B cell (primary cell): ENCODE results near the gene MICOS13. TPM values are rescaled to one million over a fixed set of nuclear protein-coding genes. Genes with fewer than 3 reads are reported as not detected.

Experiments used
- ATAC-seq: fragments of 200-7000 bp; cut with Tn5 transposase; one replicate; pipeline ENCODE4 v1.10.0; 2021; ENCODE audit warnings: low read depth, mild to moderate bottlenecking, moderate number of reproducible peaks, moderate library complexity
- CTCF ChIA-PET: fragments of 350-600 bp; sonication (Branson Sonifier 250); formaldehyde crosslinking; loops from one replicate; lab custom pipeline; 2021; ENCODE audit warnings: antibody characterized with exemption, inconsistent platforms; lab: Charles Lee
- POLR2A ChIA-PET: fragments of 350-600 bp; sonication (Branson Sonifier 250); formaldehyde crosslinking; loops from one replicate; lab custom pipeline; 2021; ENCODE audit warnings: antibody characterized with exemption; lab: Charles Lee
- DNase-seq: peaks from one replicate; pipeline ENCODE4 v3.0.0; 2013
- H2AFZ ChIP-seq: 2 replicates; pipeline ENCODE4 v1.6.1; 2012; ENCODE audit warnings: mild to moderate bottlenecking, low read depth, low read length; ENCODE audit not compliant: insufficient read depth, poor library complexity, severe bottlenecking
- H3K27ac ChIP-seq, 2 donors: 1 replicate in 1 of 2; 2 replicates in 1 of 2; pipeline ENCODE4 v1.5.1; 2012 to 2013; ENCODE audit warnings: low read length in 2 of 2, mild to moderate bottlenecking in 2 of 2, moderate library complexity in 1 of 2
- H3K27me3 ChIP-seq, 4 experiments: fragments of 200-600 bp in 1 of 4; sonication (generic) in 1 of 4; replicated peaks in 1 of 4; 1 replicate in 2 of 4; 2 replicates in 2 of 4; pipeline versions ENCODE4 v1.6.1 to v1.7.0; 2013 to 2016; ENCODE audit warnings: low read length in 3 of 4, mild to moderate bottlenecking in 2 of 4, mixed read lengths in 1 of 4, moderate library complexity in 1 of 4; ENCODE audit not compliant: insufficient read depth in 4 of 4, control insufficient read depth in 3 of 4; ENCODE audit errors: control extremely low read depth in 1 of 4
- H3K36me3 ChIP-seq, 2 experiments: replicated peaks in 1 of 2; 1 replicate in 1 of 2; 2 replicates in 1 of 2; pipeline versions ENCODE4 v1.6.1 to v1.7.1; 2013; ENCODE audit warnings: low read length in 1 of 2; ENCODE audit not compliant: insufficient read depth in 2 of 2, control insufficient read depth in 1 of 2; ENCODE audit errors: control extremely low read depth in 1 of 2, extremely low read depth in 1 of 2
- H3K4me1 ChIP-seq, 2 donors: fragments of 200-600 bp in 1 of 2; sonication (generic) in 1 of 2; 1 replicate in 1 of 2; 2 replicates in 1 of 2; pipeline versions ENCODE4 v1.5.1 to v1.6.1; 2013 to 2017; ENCODE audit warnings: low read length in 2 of 2; ENCODE audit not compliant: control insufficient read depth in 2 of 2, insufficient read depth in 2 of 2
- H3K4me2 ChIP-seq: replicated peaks from 2 replicates; pipeline ENCODE3; 2012; ENCODE audit warnings: mild to moderate bottlenecking, low read depth, low read length; ENCODE audit not compliant: poor library complexity, severe bottlenecking
- H3K4me3 ChIP-seq, 5 experiments: fragments of 200-600 bp in 1 of 5; sonication (generic) in 1 of 5; 1 replicate in 3 of 5; 2 replicates in 2 of 5; pipeline versions ENCODE4 v1.5.1 to v1.7.0; 2011 to 2016; ENCODE audit warnings: low read length in 4 of 5, mild to moderate bottlenecking in 4 of 5, low read depth in 2 of 5, control low read depth in 1 of 5, moderate library complexity in 1 of 5; ENCODE audit not compliant: insufficient read depth in 1 of 5; ENCODE audit errors: control extremely low read depth in 1 of 5, extremely low read depth in 1 of 5
- H3K79me2 ChIP-seq: fragments of 200-600 bp; sonication (generic); one replicate; pipeline ENCODE4 v1.6.0; 2016; ENCODE audit warnings: low read length; ENCODE audit not compliant: control insufficient read depth, insufficient read depth
- H3K9ac ChIP-seq: fragments of 200-600 bp; sonication (generic); 2 replicates; pipeline ENCODE4 v1.6.1; 2017; ENCODE audit warnings: mild to moderate bottlenecking, low read length, moderate library complexity
- H3K9me3 ChIP-seq, 3 donors: one replicate each; pipeline versions ENCODE4 v1.6.1 to v1.7.1; 2013; ENCODE audit warnings: low read length in 2 of 3; ENCODE audit not compliant: control insufficient read depth in 2 of 3, insufficient read depth in 1 of 3; ENCODE audit errors: control extremely low read depth in 1 of 3
- H4K20me1 ChIP-seq: 2 replicates; pipeline ENCODE4 v1.6.0; 2012; ENCODE audit warnings: mild to moderate bottlenecking, low read length; ENCODE audit not compliant: insufficient read depth, control insufficient read depth, poor library complexity, severe bottlenecking
- H3K27ac Mint-ChIP-seq: one replicate; pipeline ENCODE4 v1.8.0; 2021; ENCODE audit warnings: mixed read lengths
- H3K27me3 Mint-ChIP-seq: one replicate; pipeline ENCODE4 v1.8.0; 2021; ENCODE audit warnings: mixed read lengths
- H3K4me1 Mint-ChIP-seq: one replicate; pipeline ENCODE4 v1.8.0; 2021; ENCODE audit warnings: mixed read lengths
- H3K4me3 Mint-ChIP-seq: one replicate; pipeline ENCODE4 v1.8.0; 2021; ENCODE audit warnings: mixed read lengths
- H3K9me3 Mint-ChIP-seq: one replicate; pipeline ENCODE4 v1.8.0; 2022; ENCODE audit warnings: mixed read lengths; ENCODE audit not compliant: insufficient read depth
- EZH2 ChIP-seq: IDR thresholded peaks from 2 replicates; pipeline ENCODE4 v1.6.1; 2012; ENCODE audit warnings: borderline replicate concordance, low read depth, mild to moderate bottlenecking, moderate library complexity, low read length; ENCODE audit not compliant: insufficient read depth, poor library complexity, severe bottlenecking
- WGBS: methylation state at CpG from one replicate; pipeline ENCODE4 v1.1.5; 2013; ENCODE audit warnings: missing lambda C conversion rate; ENCODE audit not compliant: insufficient coverage; 5-methylcytosine and 5-hydroxymethylcytosine counted together
- intact Hi-C: fragments of 100-400 bp; cut with micrococcal nuclease; formaldehyde crosslinking; loops from one replicate; pipeline ENCODE4 v1.10.0; 2022
- polyA plus RNA-seq: library from polyadenylated mRNA; depleted of rRNA; stranded (reverse); fragments of >200 nt; gene quantifications from 2 replicates; pipeline ENCODE4 v1.2.3, GENCODE V29; 2012
- total RNA-seq, 2 donors: library from RNA; stranded (reverse); fragments of 120-200 nt in 1 of 2; gene quantifications; 1 replicate in 1 of 2; 2 replicates in 1 of 2; pipeline versions ENCODE4 v1.2.3 to v1.2.4, GENCODE V29; 2013 to 2022
- TF ChIP-seq, protein P1 (sequence below): fragments of 200-600 bp; IDR thresholded peaks from one replicate; pipeline ENCODE4 v1.8.0; 2022; ENCODE audit warnings: antibody characterized with exemption, mild to moderate bottlenecking

The MICOS13 gene
- total and polyA plus RNA-seq, 2 donors (not counting 1 experiment from before 2014, with no cell fraction given), result 30.8 to 41.9 TPM

GRCh38 chr19:5637971-5638370, 42.3 kb downstream of the MICOS13 start:
- Histone ChIP-seq H2AFZ (no peak overlapping the region), H3K27ac (no peak overlapping the region), H4K20me1 (peaks cover 95% of the 10 kb centered on the region), H3K9me3 (no peaks in the 10 kb centered on the region), H3K4me3 (no peak overlapping the region), H3K27me3 (no peaks in the 10 kb centered on the region), H3K9ac (no peak overlapping the region), H3K4me1 (no peaks in the 10 kb centered on the region), H3K79me2 (peaks cover 100% of the 10 kb centered on the region), H3K4me2 (no peak overlapping the region), H3K36me3 (peaks cover 2 to 27% of the 10 kb centered on the region in 2 experiments)
- no peak overlapping the region for H3K27ac Mint-ChIP-seq
- ChIA-PET POLR2A (no interaction called here), CTCF (no interaction called here)
- H3K4me3 Mint-ChIP-seq, result no peak overlapping the region
- no peak for DNase-seq
- WGBS, result no CpG with 5 or more reads among the region's 1 CpG
- no peaks in the 10 kb centered on the region for H3K27me3 Mint-ChIP-seq
- peaks cover 30% of the 10 kb centered on the region for H3K4me1 Mint-ChIP-seq
- intact Hi-C loops, result no loop called here
- ATAC-seq, result no peak
- TF ChIP-seq, protein P1, sequence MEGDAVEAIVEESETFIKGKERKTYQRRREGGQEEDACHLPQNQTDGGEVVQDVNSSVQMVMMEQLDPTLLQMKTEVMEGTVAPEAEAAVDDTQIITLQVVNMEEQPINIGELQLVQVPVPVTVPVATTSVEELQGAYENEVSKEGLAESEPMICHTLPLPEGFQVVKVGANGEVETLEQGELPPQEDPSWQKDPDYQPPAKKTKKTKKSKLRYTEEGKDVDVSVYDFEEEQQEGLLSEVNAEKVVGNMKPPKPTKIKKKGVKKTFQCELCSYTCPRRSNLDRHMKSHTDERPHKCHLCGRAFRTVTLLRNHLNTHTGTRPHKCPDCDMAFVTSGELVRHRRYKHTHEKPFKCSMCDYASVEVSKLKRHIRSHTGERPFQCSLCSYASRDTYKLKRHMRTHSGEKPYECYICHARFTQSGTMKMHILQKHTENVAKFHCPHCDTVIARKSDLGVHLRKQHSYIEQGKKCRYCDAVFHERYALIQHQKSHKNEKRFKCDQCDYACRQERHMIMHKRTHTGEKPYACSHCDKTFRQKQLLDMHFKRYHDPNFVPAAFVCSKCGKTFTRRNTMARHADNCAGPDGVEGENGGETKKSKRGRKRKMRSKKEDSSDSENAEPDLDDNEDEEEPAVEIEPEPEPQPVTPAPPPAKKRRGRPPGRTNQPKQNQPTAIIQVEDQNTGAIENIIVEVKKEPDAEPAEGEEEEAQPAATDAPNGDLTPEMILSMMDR, result no peak
- TF ChIP-seq EZH2, result no peak
- no peaks in the 10 kb centered on the region for H3K9me3 Mint-ChIP-seq

- peaks cover 6 to 29% of the 10 kb centered on the region in 2 experiments for H3K36me3 ChIP-seq
- no peak overlapping the region for H2AFZ ChIP-seq
- no peaks in the 10 kb centered on the region for H3K27me3 ChIP-seq
- Mint-ChIP-seq H3K4me3 (no peak overlapping the region), H3K4me1 (peaks cover 45% of the 10 kb centered on the region), H3K27me3 (no peaks in the 10 kb centered on the region), H3K27ac (no peak overlapping the region), H3K9me3 (no peaks in the 10 kb centered on the region)
- no peak overlapping the region for H3K4me3 ChIP-seq
- H3K27ac ChIP-seq, result no peak overlapping the region
- peaks cover 92% of the 10 kb centered on the region for H4K20me1 ChIP-seq
- WGBS, result 100% methylated on average over 4 of the region's 6 CpGs
- no peak for TF ChIP-seq EZH2
- TF ChIP-seq, protein P1, result no peak
- H3K79me2 ChIP-seq, result peaks cover 98% of the 10 kb centered on the region
- H3K4me1 ChIP-seq, result peaks cover 0 to 10% of the 10 kb centered on the region in 2 donors
- ChIA-PET POLR2A (no interaction called here), CTCF (no interaction called here)
- no peak overlapping the region for H3K9ac ChIP-seq
- no peak for DNase-seq
- ATAC-seq, result no peak
- no peak overlapping the region for H3K4me2 ChIP-seq
- intact Hi-C loops, result no loop called here
- no peaks in the 10 kb centered on the region for H3K9me3 ChIP-seq
Measured at GRCh38 chr19:5635427-5635826, 44.9 kb downstream of the MICOS13 start.
